GM18858 (cell line): Measurements from ENCODE around the gene ABCA13.

Source experiments
- ATAC-seq: cut with Tn5 transposase; IDR thresholded peaks from one replicate; pipeline ENCODE4 v1.9.1; 2021; ENCODE audit not compliant: unreplicated experiment

ABCA13 gene

DNA sequence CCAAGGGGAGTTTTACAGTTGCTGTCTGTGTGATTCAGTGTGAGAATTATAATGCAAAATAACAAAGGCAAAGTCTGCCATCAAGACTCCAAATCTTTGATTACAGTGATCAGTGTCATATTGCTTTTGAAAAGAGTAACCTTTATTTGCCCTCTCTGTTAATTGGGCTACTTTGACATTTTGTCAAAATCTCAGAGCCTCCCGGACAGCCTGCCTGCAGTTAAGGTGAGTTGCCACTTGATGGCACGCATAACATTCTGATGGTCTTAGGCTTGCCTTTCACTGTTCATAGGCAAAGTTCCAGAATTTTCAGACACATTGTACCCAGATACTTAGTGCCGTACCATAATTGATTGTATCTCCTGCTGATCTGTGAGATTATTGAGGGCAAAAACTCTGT, 253.5 kb downstream of the ABCA13 start:
- ATAC-seq = no peak

DNA sequence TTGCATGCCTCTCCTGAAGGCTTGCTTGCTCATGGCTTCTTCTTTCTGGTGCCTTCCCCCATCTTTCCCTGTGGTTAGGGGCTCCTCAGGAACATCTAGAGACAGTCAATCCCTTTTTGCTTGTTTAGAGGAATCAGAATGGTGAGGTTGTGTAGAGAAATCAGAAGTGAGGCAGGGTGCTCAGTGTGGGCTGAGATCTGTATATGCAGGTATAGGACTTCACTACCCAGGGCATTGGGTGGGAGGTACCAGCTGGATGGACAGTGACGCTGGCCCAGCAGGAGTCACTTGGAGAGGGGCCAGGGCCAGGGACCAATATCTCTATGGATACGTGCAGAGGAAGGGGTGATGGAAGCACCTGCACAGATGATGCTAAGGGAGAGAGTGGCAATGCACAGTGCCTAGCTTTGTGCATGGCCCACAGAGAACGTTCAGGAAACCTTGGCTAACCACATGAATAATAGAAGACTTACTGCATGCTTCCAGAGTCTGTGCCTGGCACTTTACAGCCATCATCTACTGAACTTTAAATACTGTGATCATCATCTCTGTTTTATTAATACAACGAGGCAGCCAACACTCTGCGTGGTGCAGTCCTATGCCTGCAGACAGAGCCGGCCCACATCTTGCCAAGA, 255.2 kb downstream of the ABCA13 start:
- no peak for ATAC-seq

- ATAC-seq = no peak
These were observed 255.8 kb downstream of the ABCA13 start for GRCh38 chr7:48426966-48427555.

- no peak for ATAC-seq
These were observed 256.4 kb downstream of the ABCA13 start for GRCh38 chr7:48427671-48428070.

DNA sequence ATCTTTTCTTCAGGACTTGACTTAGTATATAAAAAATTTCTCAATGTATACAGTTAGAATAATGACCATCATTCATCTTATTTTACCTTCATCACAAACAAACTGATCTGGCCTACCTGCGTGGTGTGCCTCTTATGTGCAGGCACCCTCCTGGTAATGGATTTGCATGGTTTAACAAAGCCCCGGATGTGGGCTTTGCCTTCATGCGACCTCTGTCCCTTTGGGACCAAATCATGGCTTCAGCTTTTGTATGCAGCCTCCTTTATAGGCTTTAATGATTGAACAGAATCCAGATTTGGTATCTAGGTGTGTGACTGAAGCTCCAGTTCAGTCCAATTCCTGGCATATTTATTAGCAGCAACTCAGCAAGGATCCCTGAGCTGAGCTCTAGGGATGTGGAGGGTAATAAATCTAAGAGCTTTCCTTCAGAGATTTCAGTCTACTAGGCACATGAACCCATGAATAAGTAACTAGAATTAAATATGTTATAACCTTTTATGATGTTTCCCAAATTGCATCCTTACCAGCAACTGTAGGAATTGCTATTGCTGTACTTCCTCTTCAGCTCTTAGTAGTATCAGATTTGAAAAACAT, 256.9 kb downstream of the ABCA13 start:
- ATAC-seq = no peak

GRCh38 chr7:48429117-48429516, 257.9 kb downstream of the ABCA13 start:
- ATAC-seq = no peak

- no peak for ATAC-seq
These were observed 266.9 kb downstream of the ABCA13 start for GRCh38 chr7:48438206-48438605.

GRCh38 chr7:48441848-48442492, 270.7 kb downstream of the ABCA13 start:
- no peak for ATAC-seq

- ATAC-seq = no peak
These were observed 271.8 kb downstream of the ABCA13 start for GRCh38 chr7:48443051-48443450.

DNA sequence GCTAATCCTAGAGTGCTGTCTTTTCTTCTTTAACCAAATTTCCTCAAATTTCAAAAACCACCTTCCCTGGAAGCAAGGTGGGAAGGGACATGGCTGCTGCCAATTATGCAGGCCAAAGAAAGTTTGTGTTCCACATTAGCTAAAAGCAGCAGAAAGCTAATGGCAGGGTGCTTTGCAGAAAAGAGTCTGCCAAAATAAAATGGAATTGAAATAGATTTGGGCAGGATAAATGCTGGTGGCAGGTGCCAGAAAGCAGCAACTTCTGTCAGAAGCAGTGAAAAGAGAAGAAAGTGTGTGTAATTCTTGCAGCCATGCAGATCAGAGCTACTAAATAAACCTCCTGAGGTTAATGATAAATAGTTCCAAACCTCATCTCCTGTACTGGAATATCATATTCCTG, 275.5 kb downstream of the ABCA13 start:
- no peak for ATAC-seq

- ATAC-seq = no peak
These were observed 281.0 kb downstream of the ABCA13 start for GRCh38 chr7:48452218-48452617.

DNA sequence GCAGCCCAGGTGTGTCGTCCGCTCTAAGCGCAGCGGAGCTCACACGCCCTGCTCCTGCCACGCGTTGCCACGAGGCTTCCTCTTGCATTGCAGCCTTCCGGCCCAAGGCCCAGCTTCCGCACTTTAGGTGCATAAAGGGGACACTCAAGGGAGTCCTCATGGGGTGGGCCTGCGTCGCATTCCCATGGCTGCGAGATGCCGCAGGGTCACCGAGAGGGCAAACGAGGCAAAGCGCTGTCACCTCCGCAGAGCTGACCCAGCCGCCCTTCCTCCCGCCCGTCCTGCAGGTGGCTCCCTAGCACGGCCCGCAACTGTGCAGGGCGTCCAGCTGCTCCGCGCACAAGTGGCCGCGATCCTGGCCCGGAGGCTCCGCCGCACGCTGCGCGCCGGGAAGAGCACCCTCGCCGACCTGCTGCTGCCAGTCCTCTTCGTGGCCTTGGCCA, 283.5 kb downstream of the ABCA13 start:
- ATAC-seq = no peak

- ATAC-seq = no peak
These were observed 284.1 kb downstream of the ABCA13 start for GRCh38 chr7:48455363-48455762.

DNA sequence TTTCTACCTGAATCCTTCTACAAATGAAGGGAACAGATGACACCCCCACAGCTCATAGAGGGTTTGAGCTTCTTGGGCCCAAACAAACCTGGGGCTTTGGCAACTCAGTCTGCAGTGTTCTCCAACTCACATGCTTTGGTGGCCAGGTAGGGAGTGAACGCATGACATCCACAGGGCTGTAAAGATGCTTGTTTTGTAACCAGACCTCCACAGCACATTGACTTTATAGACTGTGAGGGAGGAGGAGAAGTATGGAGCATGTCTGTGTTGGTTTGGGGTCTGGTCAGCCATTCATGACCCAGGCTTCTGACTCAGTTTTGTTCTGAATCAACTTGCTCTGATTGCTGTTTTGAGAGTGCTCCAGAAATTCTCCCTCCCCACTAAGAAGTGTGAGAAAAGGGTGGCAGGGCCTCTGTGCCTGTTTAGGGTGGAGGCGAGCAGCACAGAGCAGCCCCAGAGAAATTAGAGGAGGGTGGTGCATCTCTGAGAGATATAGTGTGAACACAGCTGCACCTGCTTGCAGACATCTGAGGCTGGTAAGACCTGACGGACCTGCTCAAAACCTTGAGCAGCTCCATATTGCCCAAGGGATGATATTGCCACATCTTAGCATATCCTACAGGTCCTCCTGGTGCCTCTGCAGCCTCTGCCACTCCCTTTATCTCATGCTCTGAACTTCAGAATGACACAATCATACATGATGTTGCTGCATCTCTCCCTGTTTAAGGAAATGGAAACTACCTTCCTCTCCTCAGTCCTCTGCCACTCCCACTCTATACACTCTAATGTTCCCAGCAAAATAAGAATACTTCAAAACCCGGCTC, 287.7 kb downstream of the ABCA13 start:
- ATAC-seq = no peak

- no peak for ATAC-seq
These were observed 295.5 kb downstream of the ABCA13 start for GRCh38 chr7:48466713-48467112.

GRCh38 chr7:48471196-48471595, 299.9 kb downstream of the ABCA13 start:
- no peak for ATAC-seq

DNA sequence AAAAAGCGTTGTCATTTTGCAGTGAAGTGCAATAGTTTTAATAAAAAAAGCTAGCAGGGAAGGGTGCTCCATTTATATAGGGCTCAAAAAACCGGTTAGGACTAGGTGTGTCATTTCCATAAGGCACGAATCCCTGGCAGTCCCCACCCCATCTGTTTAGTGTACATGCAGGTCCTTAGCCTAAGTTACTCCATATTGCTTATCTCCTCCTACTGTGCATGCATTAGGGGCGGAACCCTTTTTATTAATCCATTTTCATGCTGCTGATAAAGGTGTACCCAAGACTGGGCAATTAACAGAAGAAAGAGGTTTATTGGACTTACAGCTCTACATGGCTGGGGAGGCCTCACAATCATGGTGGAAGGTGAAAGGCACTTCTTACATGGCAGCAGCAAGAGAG, 301.4 kb downstream of the ABCA13 start:
- no peak for ATAC-seq

GRCh38 chr7:48473205-48473865, 302.1 kb downstream of the ABCA13 start:
- ATAC-seq = no peak

GRCh38 chr7:48481235-48481634, 310.0 kb downstream of the ABCA13 start:
- no peak for ATAC-seq

- no peak for ATAC-seq
These were observed 326.3 kb downstream of the ABCA13 start for GRCh38 chr7:48497521-48497920.

DNA sequence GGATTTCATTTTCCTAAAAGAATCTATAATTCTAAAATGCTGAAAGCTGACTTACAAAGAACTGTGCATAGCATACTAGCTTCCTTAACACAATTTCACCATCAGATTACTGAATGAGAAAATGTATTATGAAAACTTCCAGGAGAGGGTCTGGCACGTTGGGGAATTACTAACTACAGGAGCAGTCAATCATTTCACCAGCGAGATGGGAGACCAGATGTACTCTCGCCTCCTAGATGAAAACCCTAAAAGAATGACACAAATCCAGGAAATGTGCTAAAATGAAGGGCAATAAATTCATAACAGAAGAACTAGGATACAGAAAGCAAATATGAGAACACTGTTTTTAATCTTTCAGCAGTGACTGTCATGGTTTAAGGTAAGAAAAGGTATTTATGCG, 330.8 kb downstream of the ABCA13 start:
- ATAC-seq = no peak
